Activated CD8-positive, alpha-beta memory T cell treated with anti-CD3 and anti-CD28 coated beads, Interleukin-2, amount 50 U/mL, for 1 hour (primary cell): ENCODE data around the gene OR52K2.
"Not testable (repeated sequence)": the region's sequence is repeated elsewhere in the genome, so short reads cannot be mapped to it uniquely, and the experiment has no call there.

ENCODE experiments used
- DNase-seq: peaks from one replicate; pipeline ENCODE4 v3.0.0-alpha.2; 2020; ENCODE audit errors: extremely low read depth

OR52K2 gene

DNA sequence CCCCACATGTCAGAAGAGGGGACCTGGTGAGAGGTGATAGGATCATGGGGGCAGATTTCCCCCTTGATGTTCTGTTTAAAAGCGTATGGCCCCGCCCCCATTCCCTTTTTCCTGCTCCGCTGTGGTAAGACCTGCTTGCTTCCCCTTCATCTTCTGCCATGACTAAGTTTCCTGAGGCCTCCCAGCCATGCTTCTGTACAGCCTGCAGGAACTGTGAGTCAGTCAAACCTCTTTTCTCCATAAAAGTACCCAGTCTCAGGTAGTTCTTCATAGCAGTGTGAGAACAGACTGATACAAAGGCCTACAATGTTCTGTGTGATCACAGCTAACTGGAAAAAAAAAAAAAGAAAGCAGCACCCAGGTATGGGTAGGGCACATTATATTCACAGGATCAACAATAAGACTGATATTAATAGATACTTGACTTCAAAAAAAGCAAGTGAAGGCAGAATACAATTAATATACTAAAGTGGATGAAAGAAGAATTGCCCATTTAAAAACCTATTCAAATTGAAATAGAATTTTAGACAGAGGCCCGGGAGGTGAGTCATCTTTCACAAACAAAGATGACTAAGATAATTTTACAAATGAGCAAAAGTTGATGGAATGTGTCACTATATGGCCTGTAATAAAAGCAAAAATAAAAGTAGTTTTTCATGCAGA is 31.6 kb downstream of the OR52K2 start:
- no peak for DNase-seq

DNA sequence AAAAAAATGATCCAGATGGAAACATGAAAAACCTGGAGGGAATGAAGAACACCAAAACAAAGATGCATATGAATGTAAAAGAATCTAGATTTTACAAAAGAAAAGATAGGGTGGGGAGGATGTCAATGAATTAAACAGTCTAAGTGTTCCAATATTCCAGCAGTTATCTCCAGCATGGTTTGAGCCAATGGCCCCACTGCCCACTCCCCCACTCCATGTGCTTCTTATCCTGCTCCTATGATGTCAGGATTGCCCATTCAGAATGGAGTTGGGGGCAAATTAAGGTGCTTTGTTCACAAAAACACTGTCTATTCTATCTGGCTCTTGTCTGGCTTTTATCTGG is 32.1 kb downstream of the OR52K2 start:
- DNase-seq: no peak

GRCh38 chr11:4482445-4482844 is 33.4 kb downstream of the OR52K2 start, which contains the start of gene OR52K1:
Gene OR52K1 (plus strand): TSS chr11:4482646. CDS start chr11:4488901, 6,255 bp downstream.
- DNase-seq: no peak

GRCh38 chr11:4484310-4484709 is 35.2 kb downstream of the OR52K2 start:
- DNase-seq: no peak

GRCh38 chr11:4491405-4491804 is 42.3 kb downstream of the OR52K2 start:
- not testable (repeated sequence) for DNase-seq

DNA sequence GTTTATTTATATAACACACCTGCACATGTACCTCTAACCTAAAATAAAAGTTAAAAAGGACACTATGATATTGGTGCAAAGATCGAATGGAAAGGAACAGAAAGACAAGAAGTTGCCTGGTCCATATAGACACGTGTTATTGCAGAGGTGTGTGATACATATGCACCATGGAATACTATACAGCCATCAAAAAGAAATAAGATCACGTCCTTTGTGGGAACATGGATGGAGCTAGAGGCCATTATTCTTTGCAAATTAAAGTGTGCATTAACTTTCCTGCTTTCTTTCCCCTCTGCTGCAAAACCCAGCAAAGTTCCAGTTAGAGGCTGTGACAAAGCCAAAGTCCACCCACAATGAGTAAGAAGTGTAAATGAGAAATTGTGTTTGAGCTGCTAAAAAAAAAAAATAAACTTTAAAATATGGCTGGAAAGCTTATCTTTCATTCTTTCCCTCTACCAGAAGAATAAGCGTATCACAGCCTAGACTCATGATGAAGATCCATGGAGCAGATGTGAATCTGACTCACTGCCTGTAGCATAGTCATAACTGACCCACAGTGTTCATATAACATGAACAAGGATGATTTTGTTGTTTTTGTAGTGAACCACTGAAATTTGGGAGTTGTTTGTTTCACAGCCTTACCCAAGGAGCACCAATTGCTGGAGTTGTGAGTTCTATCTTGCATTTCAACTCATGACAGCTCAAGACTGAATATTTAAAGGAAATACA is 42.9 kb downstream of the OR52K2 start:
- DNase-seq: no peak

DNA sequence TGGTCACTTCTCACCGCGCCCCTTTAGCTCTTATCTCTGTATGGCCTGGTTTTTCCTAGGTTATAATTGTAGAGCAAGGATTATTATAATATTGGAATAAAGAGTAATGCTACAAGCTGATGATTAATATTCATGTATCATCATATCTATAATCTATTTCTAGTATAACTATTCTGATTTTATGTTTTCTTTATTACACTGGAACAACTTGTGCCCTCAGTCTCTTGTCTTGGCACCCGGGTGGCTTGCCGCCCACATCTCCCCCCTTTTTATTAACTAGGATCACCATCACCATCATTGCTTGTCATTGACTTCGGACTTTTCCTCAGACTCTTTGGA is 44.4 kb downstream of the OR52K2 start:
- no peak for DNase-seq

- DNase-seq: no peak
Observed at GRCh38 chr11:4495487-4495886, 46.4 kb downstream of the OR52K2 start.

DNA sequence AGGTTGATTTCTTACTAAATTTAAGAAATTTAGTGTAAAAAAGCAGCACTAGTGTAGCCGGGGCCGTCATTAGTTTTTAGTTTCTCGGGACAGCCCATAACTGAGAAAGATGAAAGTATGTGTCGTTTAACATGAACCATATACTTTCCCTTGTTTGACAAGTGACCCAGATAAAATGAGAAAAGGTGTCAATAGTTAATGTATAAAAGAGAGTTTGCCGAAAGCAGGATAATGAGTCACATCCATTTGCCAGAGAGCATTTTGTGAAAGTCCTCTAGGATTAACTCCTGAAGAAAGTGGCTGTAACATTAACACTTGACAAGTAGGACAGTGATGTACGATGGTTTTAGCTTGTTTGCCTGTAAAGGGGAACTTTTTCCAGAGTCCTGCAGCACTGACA is 46.9 kb downstream of the OR52K2 start:
- no peak for DNase-seq

DNA sequence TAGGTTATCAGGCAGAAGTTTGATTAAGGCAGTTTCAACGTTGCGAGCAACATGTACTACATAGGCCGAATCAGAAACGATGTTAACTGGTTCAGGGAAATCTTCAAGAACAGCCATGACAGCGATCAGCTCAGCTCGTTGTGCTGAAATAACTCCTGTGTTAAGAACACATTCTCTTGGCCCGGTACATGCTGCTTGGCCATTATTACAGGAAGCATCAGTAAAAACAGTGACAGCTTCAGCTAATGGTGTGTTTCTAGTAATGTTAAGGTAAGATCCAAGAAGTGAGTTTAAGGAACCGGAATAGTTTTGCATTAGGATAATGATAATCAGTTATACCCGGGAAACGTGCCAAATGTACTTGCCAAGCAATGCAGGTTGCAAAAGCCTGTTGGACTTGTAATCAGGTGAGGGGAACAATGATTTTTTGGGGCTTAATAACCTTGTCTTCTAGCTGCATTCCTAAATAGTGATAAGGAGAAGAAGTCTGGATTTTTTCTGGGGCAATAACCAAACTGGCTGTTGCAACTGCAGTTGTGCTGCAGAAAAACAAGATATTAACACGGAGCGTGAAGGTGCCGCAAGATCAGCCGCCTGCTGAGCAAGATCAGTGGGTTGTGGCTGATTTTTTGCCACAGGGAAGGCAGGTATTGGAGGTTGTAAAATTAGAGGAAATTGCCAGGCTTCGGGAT is 47.6 kb downstream of the OR52K2 start:
- no peak for DNase-seq
